ENCODE measurements around the gene FAM20C.

GRCh38 chr7:200704-201103, 8.3 kb downstream of the FAM20C start:
- TF ChIP-seq CTCF (IDR thresholded peaks at IDR 0.05; ENCODE audit: insufficient read depth, low read depth, low read length): no peak
- TF ChIP-seq EZH2 (IDR thresholded peaks at IDR 0.05; ENCODE audit: insufficient read depth, low read length): no peak

All from astrocyte (in vitro differentiated cells and primary cell).